Upper lobe of left lung (tissue), 6 donors: ENCODE measurements around the gene SCN8A. TPM values are rescaled to one million over a fixed set of nuclear protein-coding genes. Genes with fewer than 3 reads are reported as not detected.

Source experiments
- ATAC-seq, 2 donors: fragments of 200-7000 bp; cut with Tn5 transposase; one replicate each; pipeline ENCODE4 v1.9.1; 2022; ENCODE audit warnings: mild to moderate bottlenecking in 2 of 2, moderate library complexity in 2 of 2; ENCODE audit not compliant: low FRiP score in 2 of 2
- DNase-seq, 2 donors: peaks; one replicate each; pipeline ENCODE4 v3.0.0-alpha.2; 2019 to 2020
- H3K27ac ChIP-seq, 4 donors: fragments of 200-600 bp; sonication (generic); one replicate each; pipeline ENCODE4 v1.5.1; 2016 to 2019
- H3K27me3 ChIP-seq, 4 donors: fragments of 200-600 bp; sonication (generic); one replicate each; pipeline ENCODE4 v1.5.1; 2017 to 2019
- H3K36me3 ChIP-seq, 4 donors: fragments of 200-600 bp; sonication (generic); one replicate each; pipeline ENCODE4 v1.5.1; 2016 to 2019
- H3K4me1 ChIP-seq, 4 donors: fragments of 200-600 bp; sonication (generic); one replicate each; pipeline ENCODE4 v1.5.1; 2018 to 2019
- H3K4me3 ChIP-seq, 4 donors: fragments of 200-600 bp; sonication (generic); one replicate each; pipeline ENCODE4 v1.5.1; 2017 to 2019; ENCODE audit warnings: mild to moderate bottlenecking in 2 of 4, moderate library complexity in 1 of 4
- H3K9me3 ChIP-seq, 4 donors: fragments of 200-600 bp; sonication (generic); one replicate each; pipeline ENCODE4 v1.5.1; 2018 to 2019
- CTCF ChIP-seq, 6 experiments: fragments of 450-650 bp in 4 of 6; fragments of 200-600 bp in 2 of 6; sonication (generic) in 2 of 6; IDR thresholded peaks; one replicate each; pipeline ENCODE4 v1.5.1; 2016 to 2019; ENCODE audit warnings: antibody characterized with exemption in 6 of 6
- EP300 ChIP-seq, 4 donors: sonication (generic); formaldehyde crosslinking; IDR thresholded peaks; one replicate each; pipeline ENCODE4 v1.5.1; 2017; ENCODE audit warnings: antibody characterized with exemption in 4 of 4, control low read depth in 2 of 4
- POLR2A ChIP-seq, 4 donors: fragments of 450-650 bp; IDR thresholded peaks; one replicate each; pipeline ENCODE4 v1.5.1; 2016 to 2017; ENCODE audit warnings: antibody characterized with exemption in 4 of 4, mild to moderate bottlenecking in 2 of 4
- POLR2AphosphoS5 ChIP-seq, 2 donors: sonication (generic); formaldehyde crosslinking; IDR thresholded peaks; one replicate each; pipeline ENCODE4 v1.5.1; 2017; ENCODE audit warnings: antibody characterized with exemption in 2 of 2
- WGBS, 2 donors: methylation state at CpG; one replicate each; pipeline ENCODE4 v1.1.5; 2017 to 2018; 5-methylcytosine and 5-hydroxymethylcytosine counted together
- total RNA-seq, 6 donors: library from RNA; depleted of rRNA in 4 of 6; stranded (reverse); fragments of >200 nt in 4 of 6; gene quantifications; one replicate each; pipeline versions ENCODE4 v1.1.0 to v1.2.1, GENCODE V29; 2016 to 2021
- donor health status: DM: no; HTN: no; CAD: no; lungs with moderate emphysema.
- donor health status: DM: no; HTN: yes; CAD: no; lungs with severe emphysema.

Gene SCN8A
- total RNA-seq, 6 donors from 2014 or later, result 0.11 to 1.1 (median 0.37) TPM; not detected in 1

- WGBS, 2 donors, result 49 to 50% methylated on average over 2 of the region's 2 CpGs
- no peaks in the 10 kb centered on the region for H3K36me3 ChIP-seq
- H3K4me1 ChIP-seq, result no peaks in the 10 kb centered on the region
- peaks cover 0 to 7% (median 3%) of the 10 kb centered on the region in 4 donors for H3K9me3 ChIP-seq
- TF ChIP-seq POLR2A (IDR thresholded peaks at IDR 0.05), result no peak
- TF ChIP-seq POLR2AphosphoS5 (IDR thresholded peaks at IDR 0.05), result no peak
- no peak for TF ChIP-seq CTCF (IDR thresholded peaks at IDR 0.05)
- no peak for TF ChIP-seq EP300 (IDR thresholded peaks at IDR 0.05)
- DNase-seq (no peak), ATAC-seq (no peak)
- no peak overlapping the region for H3K27ac ChIP-seq
- no peaks in the 10 kb centered on the region for H3K27me3 ChIP-seq
- H3K4me3 ChIP-seq, result no peak overlapping the region
Observed at GRCh38 chr12:51730745-51731144, 139.7 kb downstream of the SCN8A start.

- H3K27me3 ChIP-seq, result no peaks in the 10 kb centered on the region
- H3K27ac ChIP-seq, result no peak overlapping the region
- TF ChIP-seq POLR2AphosphoS5 (IDR thresholded peaks at IDR 0.05) (no peak), POLR2A (IDR thresholded peaks at IDR 0.05) (no peak), EP300 (IDR thresholded peaks at IDR 0.05) (no peak), CTCF (IDR thresholded peaks at IDR 0.05) (no peak)
- H3K4me3 ChIP-seq, result no peak overlapping the region
- 87 to 100% methylated on average over 2 of the region's 2 CpGs for whole genome bisulfite sequencing, 2 donors
- no peaks in the 10 kb centered on the region for H3K4me1 ChIP-seq
- ATAC-seq (no peak), DNase-seq (no peak)
- no peaks in the 10 kb centered on the region for H3K36me3 ChIP-seq
- peaks cover 0 to 7% (median 0%) of the 10 kb centered on the region in 4 donors for H3K9me3 ChIP-seq
Observed at GRCh38 chr12:51740536-51740935, 149.5 kb downstream of the SCN8A start.

DNA sequence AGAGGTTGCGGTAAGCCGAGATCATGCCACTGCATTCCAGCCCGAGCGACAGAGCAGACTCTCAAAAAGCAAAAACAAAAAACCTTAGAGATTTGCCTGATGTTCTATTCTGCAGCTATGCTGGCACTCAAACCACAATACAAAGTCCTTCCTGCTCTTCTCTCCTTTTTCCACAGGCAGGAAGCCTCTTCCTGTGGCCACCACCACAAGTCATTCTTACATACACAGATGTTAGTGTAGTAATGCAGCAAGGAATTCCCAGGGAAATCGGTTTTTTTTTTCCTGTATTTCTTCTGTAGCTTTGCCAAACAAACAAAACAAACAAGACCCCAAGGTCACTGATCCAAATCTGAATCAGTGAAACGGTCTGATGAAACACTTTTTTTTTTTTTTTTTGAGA, 153.2 kb downstream of the SCN8A start:
- 46 to 72% methylated on average over 6 of the region's 6 CpGs for WGBS, 2 donors
- Histone ChIP-seq H3K27me3 (no peaks in the 10 kb centered on the region), H3K4me1 (no peaks in the 10 kb centered on the region), H3K9me3 (peaks cover 0 to 7% (median 0%) of the 10 kb centered on the region in 4 donors), H3K4me3 (no peak overlapping the region), H3K36me3 (no peaks in the 10 kb centered on the region), H3K27ac (no peak overlapping the region)
- ATAC-seq, result no peak
- TF ChIP-seq EP300 (IDR thresholded peaks at IDR 0.05) (no peak), POLR2AphosphoS5 (IDR thresholded peaks at IDR 0.05) (no peak), POLR2A (IDR thresholded peaks at IDR 0.05) (no peak), CTCF (IDR thresholded peaks at IDR 0.05) (no peak)
- DNase-seq, result no peak

- H3K27me3 ChIP-seq, result no peaks in the 10 kb centered on the region
- TF ChIP-seq CTCF (IDR thresholded peaks at IDR 0.05) (no peak), POLR2A (IDR thresholded peaks at IDR 0.05) (no peak), EP300 (IDR thresholded peaks at IDR 0.05) (no peak)
- WGBS, 2 donors, result 93 to 100% methylated on average over 1 of the region's 1 CpG
- no peak overlapping the region for H3K4me3 ChIP-seq
- no peaks in the 10 kb centered on the region for H3K4me1 ChIP-seq
- H3K27ac ChIP-seq, result no peak overlapping the region
- no peak for DNase-seq
- ATAC-seq, result no peak
- no peaks in the 10 kb centered on the region for H3K36me3 ChIP-seq
- H3K9me3 ChIP-seq, result peaks cover 0 to 7% (median 0%) of the 10 kb centered on the region in 4 donors
Observed at GRCh38 chr12:51744957-51745356, 153.9 kb downstream of the SCN8A start.

- Histone ChIP-seq H3K9me3 (peaks cover 0 to 4% (median 0%) of the 10 kb centered on the region in 4 donors), H3K36me3 (no peaks in the 10 kb centered on the region), H3K4me1 (no peaks in the 10 kb centered on the region), H3K4me3 (no peak overlapping the region), H3K27me3 (no peaks in the 10 kb centered on the region), H3K27ac (no peak overlapping the region)
- TF ChIP-seq CTCF (IDR thresholded peaks at IDR 0.05) (no peak), POLR2A (IDR thresholded peaks at IDR 0.05) (no peak), EP300 (IDR thresholded peaks at IDR 0.05) (no peak), POLR2AphosphoS5 (IDR thresholded peaks at IDR 0.05) (no peak)
- ATAC-seq (no peak), DNase-seq (no peak)
- WGBS, 2 donors, result 93 to 96% methylated on average over 4 of the region's 4 CpGs
Observed at GRCh38 chr12:51746416-51746815, 155.4 kb downstream of the SCN8A start.
